HCT116 (cell line): ENCODE data around the gene PIEZO2. TPM values are rescaled to one million over a fixed set of nuclear protein-coding genes. Genes with fewer than 3 reads are reported as not detected.

Experiments
- ATAC-seq: fragments of 200-7000 bp; cut with Tn5 transposase; 2 replicates; pipeline ENCODE4 v1.9.1; 2020; ENCODE audit warnings: mild to moderate bottlenecking, moderate library complexity
- BruUV-seq: library from RNA; stranded (reverse); fragments of 400-500 nt; replicated peaks from 2 replicates; lab custom pipeline; 2021; lab: Mats Ljungman, UMichigan
- CTCF ChIA-PET: fragments of 300-600 bp; sonication (Branson Sonifier 250); formaldehyde crosslinking; loops from one replicate; lab custom pipeline; 2021; ENCODE audit warnings: antibody characterized with exemption; lab: Charles Lee
- POLR2A ChIA-PET: fragments of 300-600, 350-600 bp; sonication (Branson Sonifier 250); formaldehyde crosslinking; loops from one replicate; lab custom pipeline; 2021; ENCODE audit warnings: antibody characterized with exemption; lab: Charles Lee
- RAD21 ChIA-PET, 2 experiments: fragments of 300-600 bp; sonication (Branson Sonifier 250); formaldehyde crosslinking; loops; one replicate each; lab custom pipeline; 2023; ENCODE audit warnings: low total read pairs in 2 of 2; ENCODE audit not compliant: uncharacterized antibody in 2 of 2, unreplicated experiment in 2 of 2, low non-redundant PET in 1 of 2; lab: Charles Lee
- DNase-seq: peaks from one replicate; pipeline ENCODE4 v3.0.0-alpha.2; 2010; ENCODE audit warnings: low read depth, low spot score
- H2AFZ ChIP-seq: fragments of 200-600 bp; shearing (Covaris generic), sonication (generic); 2 replicates; pipeline ENCODE4 v1.6.1; 2017; ENCODE audit warnings: low read depth, mixed run types, mixed read lengths, antibody characterized with exemption, low read length; ENCODE audit not compliant: poor library complexity, severe bottlenecking
- H3K27ac ChIP-seq: 2 replicates; pipeline ENCODE4 v1.5.1; 2012; ENCODE audit warnings: low read depth, low read length
- H3K27me3 ChIP-seq: fragments of 200-600 bp; sonication (generic); 2 replicates; pipeline ENCODE4 v1.6.1; 2016; ENCODE audit warnings: mixed run types, low read length, mixed read lengths; ENCODE audit not compliant: insufficient read depth
- H3K36me3 ChIP-seq, 2 experiments: fragments of 200-500 bp in 1 of 2; fragments of 200-600 bp in 1 of 2; sonication (Bioruptor generic) in 1 of 2; sonication (generic) in 1 of 2; 2 replicates each; pipeline versions ENCODE4 v1.5.1 to v1.6.1; 2014 to 2016; ENCODE audit warnings: low read length in 2 of 2, inconsistent platforms in 1 of 2, mixed read lengths in 1 of 2, mixed run types in 1 of 2; ENCODE audit not compliant: insufficient read depth in 2 of 2, control insufficient read depth in 1 of 2
- H3K4me1 ChIP-seq, 2 experiments: fragments of 200-600 bp in 1 of 2; sonication (generic) in 1 of 2; 2 replicates each; pipeline versions ENCODE4 v1.5.1 to v1.6.1; 2012 to 2017; ENCODE audit warnings: low read length in 2 of 2, inconsistent platforms in 1 of 2, mild to moderate bottlenecking in 1 of 2, mixed read lengths in 1 of 2, mixed run types in 1 of 2, moderate library complexity in 1 of 2; ENCODE audit not compliant: insufficient read depth in 2 of 2, control insufficient read depth in 1 of 2
- H3K4me2 ChIP-seq: fragments of 200-600 bp; sonication (generic); 2 replicates; pipeline ENCODE4 v1.6.1; 2017; ENCODE audit warnings: mixed run types, low read length, mixed read lengths
- H3K4me3 ChIP-seq, 2 experiments: fragments of 200-600 bp in 1 of 2; sonication (generic) in 1 of 2; replicated peaks in 1 of 2; 2 replicates each; pipeline ENCODE4 v1.5.1; 2011 to 2016; ENCODE audit warnings: low read length in 2 of 2, control low read depth in 1 of 2, low read depth in 1 of 2, mild to moderate bottlenecking in 1 of 2, mixed read lengths in 1 of 2, mixed run types in 1 of 2
- H3K79me2 ChIP-seq: fragments of 200-600 bp; sonication (generic); 2 replicates; pipeline ENCODE4 v1.6.1; 2017; ENCODE audit warnings: mild to moderate bottlenecking, mixed run types, low read length, moderate library complexity, mixed read lengths; ENCODE audit not compliant: insufficient read depth
- H3K9ac ChIP-seq: fragments of 200-600 bp; sonication (generic); 2 replicates; pipeline ENCODE4 v1.6.1; 2016; ENCODE audit warnings: low read length, mixed read lengths
- H3K9me2 ChIP-seq: fragments of 200-600 bp; sonication (generic), shearing (Covaris generic); 2 replicates; pipeline ENCODE4 v1.6.1; 2017; ENCODE audit warnings: mixed run types, mild to moderate bottlenecking, moderate library complexity; ENCODE audit not compliant: insufficient read depth
- H3K9me3 ChIP-seq, 2 experiments: fragments of 200-500 bp in 1 of 2; fragments of 200-600 bp in 1 of 2; sonication (Bioruptor generic) in 1 of 2; sonication (generic) in 1 of 2; 2 replicates each; pipeline ENCODE4 v1.6.1; 2014 to 2017; ENCODE audit warnings: low read length in 2 of 2, mixed read lengths in 2 of 2, inconsistent platforms in 1 of 2, low read depth in 1 of 2, mild to moderate bottlenecking in 1 of 2, mixed run types in 1 of 2, moderate library complexity in 1 of 2; ENCODE audit not compliant: control insufficient read depth in 1 of 2, insufficient read depth in 1 of 2
- H4K20me1 ChIP-seq: fragments of 200-600 bp; sonication (generic), shearing (Covaris generic); 2 replicates; pipeline ENCODE4 v1.6.1; 2017; ENCODE audit warnings: mixed run types, mild to moderate bottlenecking, moderate library complexity; ENCODE audit not compliant: insufficient read depth
- FOSL1 ChIP-seq: IDR thresholded peaks from 2 replicates; pipeline ENCODE4 v1.6.1; 2012; ENCODE audit warnings: low read depth
- POLR2AphosphoS5 ChIP-seq: IDR thresholded peaks from 2 replicates; pipeline ENCODE4 v1.6.1; 2011; ENCODE audit warnings: mild to moderate bottlenecking, low read depth, low read length, moderate library complexity
- TCF7L2 ChIP-seq: IDR thresholded peaks from 2 replicates; pipeline ENCODE4 v1.7.0; 2011; ENCODE audit warnings: borderline replicate concordance, inconsistent platforms; ENCODE audit not compliant: insufficient read depth, insufficient read length; ENCODE audit errors: extremely low read depth
- ZFX ChIP-seq: fragments of 450-650 bp; IDR thresholded peaks from 2 replicates; pipeline ENCODE4 v1.6.1; 2017
- intact Hi-C: fragments of 100-400 bp; cut with micrococcal nuclease; formaldehyde crosslinking; loops from 2 replicates; pipeline ENCODE4 v1.10.0; 2022
- total RNA-seq: library from RNA; stranded (reverse); gene quantifications from one replicate; pipeline ENCODE4 v1.2.1, GENCODE V29; 2021; ENCODE audit not compliant: unreplicated experiment
- TF ChIP-seq, protein P1 (sequence below): IDR thresholded peaks from 2 replicates; pipeline ENCODE4 v1.6.1; 2012
- TF ChIP-seq, protein P2 (sequence below): IDR thresholded peaks from 2 replicates; pipeline ENCODE4 v1.6.1; 2012; ENCODE audit warnings: low read depth

PIEZO2 gene
- total RNA-seq, 1 experiment from 2014 or later, result 0.34 TPM

DNA sequence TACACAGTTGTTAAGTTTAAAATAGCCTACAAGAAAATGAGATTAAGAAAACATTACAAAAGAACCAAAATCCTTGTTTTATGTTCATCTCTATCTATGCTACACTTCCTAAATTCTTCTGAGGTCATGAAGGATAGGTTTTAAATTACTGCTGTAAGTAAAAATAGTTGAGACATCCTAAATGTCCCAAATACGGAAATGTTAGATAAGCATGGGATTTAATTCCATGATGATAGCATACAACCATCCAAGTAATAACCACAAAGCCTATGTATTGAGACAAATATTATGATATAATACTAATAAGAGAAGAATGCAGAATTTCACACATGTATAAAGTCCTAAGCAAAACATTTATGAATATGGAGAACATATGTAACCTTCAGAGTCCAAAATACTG, 34.1 kb downstream of the PIEZO2 start:
- TF ChIP-seq TCF7L2 (no peak), FOSL1 (no peak), ZFX (no peak), POLR2AphosphoS5 (no peak)
- TF ChIP-seq, protein P1, sequence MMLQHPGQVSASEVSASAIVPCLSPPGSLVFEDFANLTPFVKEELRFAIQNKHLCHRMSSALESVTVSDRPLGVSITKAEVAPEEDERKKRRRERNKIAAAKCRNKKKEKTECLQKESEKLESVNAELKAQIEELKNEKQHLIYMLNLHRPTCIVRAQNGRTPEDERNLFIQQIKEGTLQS, result no peak
- TF ChIP-seq, protein P2, sequence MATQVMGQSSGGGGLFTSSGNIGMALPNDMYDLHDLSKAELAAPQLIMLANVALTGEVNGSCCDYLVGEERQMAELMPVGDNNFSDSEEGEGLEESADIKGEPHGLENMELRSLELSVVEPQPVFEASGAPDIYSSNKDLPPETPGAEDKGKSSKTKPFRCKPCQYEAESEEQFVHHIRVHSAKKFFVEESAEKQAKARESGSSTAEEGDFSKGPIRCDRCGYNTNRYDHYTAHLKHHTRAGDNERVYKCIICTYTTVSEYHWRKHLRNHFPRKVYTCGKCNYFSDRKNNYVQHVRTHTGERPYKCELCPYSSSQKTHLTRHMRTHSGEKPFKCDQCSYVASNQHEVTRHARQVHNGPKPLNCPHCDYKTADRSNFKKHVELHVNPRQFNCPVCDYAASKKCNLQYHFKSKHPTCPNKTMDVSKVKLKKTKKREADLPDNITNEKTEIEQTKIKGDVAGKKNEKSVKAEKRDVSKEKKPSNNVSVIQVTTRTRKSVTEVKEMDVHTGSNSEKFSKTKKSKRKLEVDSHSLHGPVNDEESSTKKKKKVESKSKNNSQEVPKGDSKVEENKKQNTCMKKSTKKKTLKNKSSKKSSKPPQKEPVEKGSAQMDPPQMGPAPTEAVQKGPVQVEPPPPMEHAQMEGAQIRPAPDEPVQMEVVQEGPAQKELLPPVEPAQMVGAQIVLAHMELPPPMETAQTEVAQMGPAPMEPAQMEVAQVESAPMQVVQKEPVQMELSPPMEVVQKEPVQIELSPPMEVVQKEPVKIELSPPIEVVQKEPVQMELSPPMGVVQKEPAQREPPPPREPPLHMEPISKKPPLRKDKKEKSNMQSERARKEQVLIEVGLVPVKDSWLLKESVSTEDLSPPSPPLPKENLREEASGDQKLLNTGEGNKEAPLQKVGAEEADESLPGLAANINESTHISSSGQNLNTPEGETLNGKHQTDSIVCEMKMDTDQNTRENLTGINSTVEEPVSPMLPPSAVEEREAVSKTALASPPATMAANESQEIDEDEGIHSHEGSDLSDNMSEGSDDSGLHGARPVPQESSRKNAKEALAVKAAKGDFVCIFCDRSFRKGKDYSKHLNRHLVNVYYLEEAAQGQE, result no peak
- Histone ChIP-seq H2AFZ (no peak overlapping the region), H3K4me1 (no peaks in the 10 kb centered on the region), H3K27ac (no peak overlapping the region), H3K4me2 (no peak overlapping the region), H3K27me3 (peaks cover 11% of the 10 kb centered on the region), H4K20me1 (no peaks in the 10 kb centered on the region), H3K36me3 (no peaks in the 10 kb centered on the region), H3K79me2 (no peaks in the 10 kb centered on the region), H3K9me2 (no peaks in the 10 kb centered on the region), H3K9me3 (no peaks in the 10 kb centered on the region), H3K4me3 (no peak overlapping the region), H3K9ac (no peak overlapping the region)
- ChIA-PET RAD21 (interaction anchor here in 1 of 2 experiments (1.2 kb wide), 1 partner anchor 13 kb away, joined by 3 read pairs; no protein-coding TSS in a partner anchor), CTCF (interaction anchor here (1.0 kb wide), 1 partner anchor 39 kb away, joined by 3 read pairs; no protein-coding TSS in a partner anchor), POLR2A (no interaction called here)
- DNase-seq (no peak), ATAC-seq (no peak)
- BruUV-seq, result no TSS peak
- intact Hi-C loops, result no loop called here
